SK-N-DZ (cell line): ENCODE results near the gene SELP.

Experiments used
- DNase-seq: peaks from one replicate; pipeline ENCODE4 v3.0.0-alpha.2; 2015; ENCODE audit warnings: low spot score

SELP gene

GRCh38 chr1:169577981-169578738, 51.8 kb downstream of the SELP start:
- no peak for DNase-seq

- DNase-seq: no peak
These were observed 53.0 kb downstream of the SELP start for GRCh38 chr1:169576935-169577331.

DNA sequence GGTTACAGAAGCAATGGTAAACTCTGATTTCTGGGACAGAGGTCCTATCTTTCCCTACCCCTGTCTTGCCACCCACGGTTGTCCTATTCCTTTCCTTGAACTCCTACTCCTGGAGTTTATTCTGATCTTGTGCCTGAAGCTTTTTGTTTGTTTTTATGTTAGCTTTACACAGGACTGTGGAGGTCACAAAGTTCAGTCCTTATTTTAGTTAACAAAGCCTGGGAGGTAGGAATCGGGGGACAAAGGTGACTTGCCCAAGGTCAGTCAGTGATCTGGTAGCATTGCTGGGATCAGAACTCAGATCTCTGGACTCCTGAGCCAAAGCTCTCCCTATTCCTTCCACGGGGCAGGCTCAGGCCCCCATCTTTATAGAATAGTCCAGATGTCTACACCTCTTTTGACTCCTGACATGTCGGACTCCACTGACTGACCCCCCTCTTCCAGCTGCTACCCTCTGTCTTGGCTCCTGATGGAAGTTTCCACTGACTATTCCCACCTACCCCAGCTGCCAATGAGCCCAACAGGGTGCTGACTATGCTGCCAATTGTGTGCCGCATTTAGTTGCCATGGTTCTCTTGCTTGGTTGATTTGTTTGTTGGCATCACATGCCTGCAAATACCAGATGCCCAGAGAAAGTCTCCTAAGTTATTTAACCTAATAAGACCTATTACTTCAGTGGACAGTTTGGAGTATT, 53.5 kb downstream of the SELP start:
- no peak for DNase-seq

DNA sequence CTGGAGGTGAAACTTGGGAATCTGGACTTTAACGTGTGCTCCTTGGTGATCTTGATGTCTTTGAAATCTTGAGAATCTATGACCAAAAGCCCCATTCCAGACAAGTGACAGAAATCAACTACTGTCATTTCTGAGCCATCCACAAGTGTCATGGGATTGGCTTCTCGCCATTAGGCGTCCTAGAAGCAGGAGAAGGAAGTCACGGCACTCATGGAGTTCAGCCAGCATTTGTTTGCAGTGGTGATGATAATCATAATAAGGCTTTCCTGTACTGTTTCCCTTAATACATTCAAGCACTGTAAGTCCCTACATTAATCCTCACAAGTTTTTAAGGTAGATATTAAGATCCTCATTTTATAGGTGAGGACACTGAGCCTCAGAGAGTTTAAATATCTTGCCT, 55.6 kb downstream of the SELP start:
- DNase-seq: no peak

DNA sequence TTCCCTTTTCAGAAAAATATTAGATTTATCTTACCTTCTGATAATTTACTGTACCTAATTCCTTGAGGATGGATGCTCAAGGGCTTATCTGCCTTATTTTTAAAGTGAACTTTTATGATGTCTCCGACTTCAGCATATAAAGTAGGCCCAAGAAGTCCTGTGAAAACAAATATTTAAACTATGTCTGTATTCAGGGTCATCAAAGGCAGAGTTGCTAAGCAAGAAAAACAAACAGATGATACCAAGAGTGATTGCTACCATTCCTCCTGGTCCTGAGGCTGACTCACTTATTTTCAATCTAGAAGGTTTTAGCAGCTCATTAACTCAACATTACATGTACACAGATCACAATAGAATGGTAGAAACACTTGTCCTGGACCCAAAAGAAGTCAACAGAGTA, 57.7 kb downstream of the SELP start:
- DNase-seq: no peak

DNA sequence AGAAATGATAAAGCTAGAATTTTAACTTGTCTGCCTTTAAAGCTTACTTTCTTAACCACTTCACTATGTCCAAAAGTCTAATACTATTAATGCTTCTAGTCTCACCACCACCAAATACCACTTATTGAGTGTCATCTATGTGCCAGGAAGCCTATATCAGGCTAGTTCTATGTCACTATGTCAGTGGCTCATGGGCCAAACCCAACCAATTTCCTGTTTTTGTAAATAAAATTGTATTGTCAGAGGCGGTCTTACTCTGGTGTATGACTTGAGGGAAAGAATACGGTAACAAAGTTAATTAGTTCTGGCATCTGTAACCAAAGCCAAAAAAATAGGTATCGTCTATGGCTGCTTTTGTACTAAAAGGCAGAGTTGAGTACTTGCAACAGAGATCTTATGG, 58.5 kb downstream of the SELP start:
- no peak for DNase-seq

- DNase-seq: no peak
These were observed 59.8 kb downstream of the SELP start for GRCh38 chr1:169570172-169570574.

DNA sequence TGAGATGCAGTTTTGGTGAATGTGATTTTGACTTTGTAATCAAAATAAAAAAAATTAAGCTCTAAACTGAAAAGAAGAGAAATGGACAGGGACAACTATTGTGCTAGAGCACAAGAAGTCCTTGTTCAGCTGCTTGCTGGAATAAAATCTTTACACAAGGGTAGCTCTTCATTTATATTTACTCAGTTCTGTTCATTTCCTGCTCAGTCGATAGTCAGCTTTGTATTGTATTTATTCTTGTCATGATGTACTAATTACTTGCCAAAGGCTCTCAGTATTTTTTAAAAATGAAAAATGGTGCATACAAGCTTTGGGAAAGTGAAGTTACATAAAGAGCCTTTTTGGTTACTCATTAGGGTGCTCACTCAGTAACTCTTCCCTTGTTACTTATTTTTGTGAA, 61.4 kb downstream of the SELP start:
- DNase-seq: no peak

- DNase-seq: no peak
These were observed 64.3 kb downstream of the SELP start for GRCh38 chr1:169565335-169566271.

DNA sequence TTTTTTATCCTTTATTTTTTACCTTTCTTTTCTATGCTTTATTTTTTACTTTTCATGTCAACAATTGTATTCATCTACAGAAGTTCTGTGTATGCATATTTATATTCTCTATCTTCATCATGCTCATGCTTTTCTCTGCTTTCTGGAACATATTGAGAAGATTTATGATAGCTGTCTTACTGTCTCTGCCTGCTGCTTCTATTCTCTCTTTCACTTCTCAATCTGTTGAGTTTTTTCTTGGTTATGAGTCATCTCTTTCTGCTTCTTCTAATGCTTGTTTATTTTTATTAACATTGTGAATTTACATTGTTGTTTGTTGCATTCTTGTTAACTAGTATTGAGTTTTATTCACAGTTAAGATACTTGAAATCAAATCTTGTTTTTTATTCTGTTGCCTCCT, 66.3 kb downstream of the SELP start:
- no peak for DNase-seq

- DNase-seq: no peak
These were observed 66.8 kb downstream of the SELP start for GRCh38 chr1:169563019-169563615.

DNA sequence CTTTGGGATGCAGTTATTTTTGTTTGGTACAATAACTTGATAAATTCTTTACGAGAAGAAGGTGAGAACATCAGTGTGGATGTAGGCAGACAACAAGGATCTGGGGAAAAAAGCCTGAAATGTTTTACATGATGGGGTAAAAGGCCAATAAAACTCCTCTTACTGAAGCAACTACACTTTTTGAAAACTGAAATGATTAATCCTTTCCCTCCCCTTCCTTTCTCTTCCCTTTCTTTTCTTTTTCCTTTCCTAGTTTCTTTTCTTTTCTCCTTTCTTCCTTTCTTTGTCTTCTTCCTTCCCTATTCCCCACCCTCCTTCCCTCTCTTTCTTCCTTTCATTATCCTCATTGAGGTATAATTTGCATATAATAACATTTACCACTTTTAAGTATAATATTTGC, 68.2 kb downstream of the SELP start:
- DNase-seq: no peak

- DNase-seq: no peak
These were observed 72.8 kb downstream of the SELP start for GRCh38 chr1:169557131-169557530.

- peak; percentile 11 for DNase-seq
These were observed 79.6 kb downstream of the SELP start for GRCh38 chr1:169550294-169550693.

DNA sequence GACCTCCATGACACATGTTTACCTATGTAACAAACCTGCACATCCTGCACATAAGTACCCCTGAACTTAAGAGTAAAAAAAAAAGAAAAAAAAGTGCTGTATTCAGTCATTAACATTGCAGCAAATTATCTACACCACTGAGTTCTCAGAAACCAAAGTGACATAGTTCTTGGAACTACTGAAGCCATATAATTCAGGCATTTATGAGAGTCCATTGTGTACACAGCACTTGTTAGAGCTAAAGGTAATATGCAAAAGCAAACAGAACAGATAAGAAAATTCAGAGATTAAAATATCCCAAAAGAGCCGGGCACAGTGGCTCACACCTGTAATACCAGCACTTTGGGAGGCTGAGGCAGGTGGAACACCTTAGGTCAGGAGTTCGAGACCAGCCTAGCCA, 81.6 kb downstream of the SELP start:
- DNase-seq: no peak

DNA sequence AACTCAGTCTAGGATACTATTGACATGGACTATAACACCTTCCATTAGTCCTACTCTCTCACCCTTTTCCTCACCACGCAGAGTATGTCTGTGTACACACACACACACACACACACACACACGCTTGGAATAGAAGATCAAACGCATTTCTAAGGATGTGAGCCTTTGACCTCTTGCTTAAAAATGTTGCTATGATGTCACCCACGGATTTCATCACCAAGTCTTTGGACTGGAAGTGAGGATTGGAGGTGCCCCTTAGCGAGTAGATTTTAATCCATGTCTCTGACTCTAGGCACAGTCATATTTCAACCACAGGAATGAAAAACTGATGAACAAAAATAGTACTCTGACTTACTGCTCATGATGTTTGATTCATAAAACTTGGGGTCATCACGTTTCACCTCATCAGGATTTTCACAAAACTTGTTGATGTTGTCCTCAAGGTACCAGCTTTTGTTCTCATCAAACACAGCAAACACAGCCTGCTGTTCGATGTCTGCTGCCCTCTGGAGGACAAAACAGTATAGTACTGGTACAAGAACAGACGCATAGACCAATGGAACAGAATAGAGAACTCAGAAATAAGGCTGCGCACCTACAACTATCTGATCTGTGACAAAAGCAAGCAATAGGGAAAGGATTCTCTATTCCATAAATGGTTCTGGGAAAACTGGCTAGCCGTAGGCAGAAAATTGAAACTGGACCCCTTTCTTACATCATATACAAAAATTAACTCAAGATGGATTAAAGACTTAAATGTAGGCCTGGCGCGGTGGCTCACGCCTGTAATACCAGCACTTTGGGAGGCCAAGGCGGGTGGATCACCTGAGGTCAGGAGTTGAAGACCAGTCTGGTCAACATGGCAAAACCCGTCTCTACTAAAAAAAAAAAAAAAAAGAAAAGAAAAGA, 83.6 kb downstream of the SELP start:
- peak; percentile 73 for DNase-seq

GRCh38 chr1:169545472-169545871, 84.5 kb downstream of the SELP start:
- DNase-seq: no peak

GRCh38 chr1:169538998-169539871, 90.7 kb downstream of the SELP start:
- DNase-seq: no peak
